GM12801 (cell line): Measurements from ENCODE around the gene C1QTNF12.

ENCODE experiments used
- TF ChIP-seq, protein P1 (sequence below): IDR thresholded peaks from one replicate; pipeline ENCODE4 v1.5.1; 2011; ENCODE audit warnings: control low read depth; ENCODE audit not compliant: insufficient read length; ENCODE audit errors: extremely low read depth

The C1QTNF12 gene

DNA sequence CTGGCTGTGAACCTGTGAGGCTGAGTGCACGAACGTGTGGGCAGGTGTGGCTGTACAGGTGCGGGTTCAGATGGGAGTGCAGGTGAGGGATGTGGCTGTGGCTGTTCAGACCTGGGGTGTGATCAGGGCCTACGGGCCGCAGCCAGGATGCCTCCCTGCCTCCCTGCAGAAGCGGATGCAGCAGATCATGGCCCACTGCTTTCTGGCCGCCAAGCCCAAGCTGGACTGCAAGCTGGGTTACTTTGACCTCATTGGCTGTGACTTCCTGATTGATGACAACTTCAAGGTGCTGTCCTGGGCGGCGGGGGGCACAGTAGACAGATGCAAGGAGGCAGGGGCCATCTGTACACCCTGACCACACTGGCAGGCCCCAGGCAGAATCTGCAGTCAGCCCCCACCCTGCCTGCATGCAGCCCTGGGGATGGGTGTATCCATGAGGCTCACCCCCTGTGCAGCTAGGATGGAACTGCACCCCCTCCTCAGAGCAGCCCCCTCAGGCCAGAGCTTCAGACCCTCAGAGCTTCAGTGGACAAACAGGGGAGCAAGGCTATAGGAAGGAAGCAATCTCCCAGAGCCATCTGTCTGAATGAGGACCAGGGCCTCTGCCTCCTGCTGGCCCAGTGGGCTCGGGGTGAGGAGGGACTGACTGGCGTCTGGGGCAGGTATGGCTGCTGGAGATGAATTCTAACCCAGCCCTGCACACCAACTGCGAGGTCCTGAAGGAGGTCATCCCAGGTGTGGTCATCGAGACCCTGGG, 49.9 kb downstream of the C1QTNF12 start:
- TF ChIP-seq, protein P1, sequence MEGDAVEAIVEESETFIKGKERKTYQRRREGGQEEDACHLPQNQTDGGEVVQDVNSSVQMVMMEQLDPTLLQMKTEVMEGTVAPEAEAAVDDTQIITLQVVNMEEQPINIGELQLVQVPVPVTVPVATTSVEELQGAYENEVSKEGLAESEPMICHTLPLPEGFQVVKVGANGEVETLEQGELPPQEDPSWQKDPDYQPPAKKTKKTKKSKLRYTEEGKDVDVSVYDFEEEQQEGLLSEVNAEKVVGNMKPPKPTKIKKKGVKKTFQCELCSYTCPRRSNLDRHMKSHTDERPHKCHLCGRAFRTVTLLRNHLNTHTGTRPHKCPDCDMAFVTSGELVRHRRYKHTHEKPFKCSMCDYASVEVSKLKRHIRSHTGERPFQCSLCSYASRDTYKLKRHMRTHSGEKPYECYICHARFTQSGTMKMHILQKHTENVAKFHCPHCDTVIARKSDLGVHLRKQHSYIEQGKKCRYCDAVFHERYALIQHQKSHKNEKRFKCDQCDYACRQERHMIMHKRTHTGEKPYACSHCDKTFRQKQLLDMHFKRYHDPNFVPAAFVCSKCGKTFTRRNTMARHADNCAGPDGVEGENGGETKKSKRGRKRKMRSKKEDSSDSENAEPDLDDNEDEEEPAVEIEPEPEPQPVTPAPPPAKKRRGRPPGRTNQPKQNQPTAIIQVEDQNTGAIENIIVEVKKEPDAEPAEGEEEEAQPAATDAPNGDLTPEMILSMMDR = no peak

DNA sequence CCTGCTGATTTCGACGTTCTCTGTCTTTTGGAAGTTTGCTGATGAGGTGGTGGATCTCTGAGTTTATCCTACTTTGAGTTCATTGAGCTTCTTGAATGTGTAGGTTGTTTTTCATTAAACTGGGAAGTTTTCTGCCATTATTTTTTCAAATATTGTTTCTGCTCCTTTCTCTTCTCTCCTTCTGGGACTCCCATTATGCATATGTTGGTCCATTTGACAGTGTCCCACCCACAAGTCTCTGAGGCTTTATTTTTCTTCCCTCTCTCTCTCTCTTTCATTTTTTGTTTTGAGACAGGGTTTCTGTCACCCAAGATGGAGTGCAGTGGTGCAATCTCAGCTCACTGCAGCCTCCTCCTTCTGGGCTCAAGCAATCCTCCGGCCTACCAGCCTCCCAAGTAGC, 51.8 kb downstream of the C1QTNF12 start:
- TF ChIP-seq, protein P1 = no peak
